Activated B cell treated with CpG ODN at 0.5 μM for 24 hours (primary cell): Measurements from ENCODE around the gene PYCARD. TPM values are rescaled to one million over a fixed set of nuclear protein-coding genes. Genes with fewer than 3 reads are reported as not detected.

Source experiments
- ATAC-seq: fragments of 200-7000 bp; cut with Tn5 transposase; one replicate; pipeline ENCODE4 v1.10.0; 2021; ENCODE audit warnings: low read depth, mild to moderate bottlenecking, moderate library complexity
- CTCF ChIA-PET: fragments of 350-600 bp; sonication (Branson Sonifier 250); formaldehyde crosslinking; loops from one replicate; lab custom pipeline; 2021; ENCODE audit warnings: antibody characterized with exemption; lab: Charles Lee
- POLR2A ChIA-PET: fragments of 350-600 bp; sonication (Branson Sonifier 250); formaldehyde crosslinking; loops from one replicate; lab custom pipeline; 2021; ENCODE audit warnings: antibody characterized with exemption; lab: Charles Lee
- DNase-seq: peaks from one replicate; pipeline ENCODE4 v3.0.0; 2022
- H3K27ac Mint-ChIP-seq: one replicate; pipeline ENCODE4 v1.8.0; 2020; ENCODE audit warnings: mixed read lengths
- H3K27me3 Mint-ChIP-seq: one replicate; pipeline ENCODE4 v1.8.0; 2021; ENCODE audit warnings: mixed read lengths
- H3K36me3 Mint-ChIP-seq: one replicate; pipeline ENCODE4 v1.8.0; 2021; ENCODE audit warnings: low read depth, mixed read lengths
- H3K4me1 Mint-ChIP-seq: one replicate; pipeline ENCODE4 v1.8.0; 2021; ENCODE audit warnings: mixed read lengths
- H3K4me3 Mint-ChIP-seq: one replicate; pipeline ENCODE4 v1.8.0; 2020; ENCODE audit warnings: mild to moderate bottlenecking, mixed read lengths
- H3K9me3 Mint-ChIP-seq: one replicate; pipeline ENCODE4 v1.8.0; 2020; ENCODE audit warnings: mixed read lengths
- CTCF ChIP-seq: fragments of 200-600 bp; IDR thresholded peaks from one replicate; pipeline ENCODE4 v1.8.0; 2022; ENCODE audit warnings: antibody characterized with exemption, mild to moderate bottlenecking
- intact Hi-C: fragments of 100-400 bp; cut with micrococcal nuclease; formaldehyde crosslinking; loops from one replicate; pipeline ENCODE4 v1.15.1; 2024
- total RNA-seq: library from RNA; stranded (reverse); gene quantifications from 2 replicates; pipeline ENCODE4 v1.2.3, GENCODE V29; 2022

Gene PYCARD
- total RNA-seq, 1 donor from 2014 or later, result 21.7 TPM

GRCh38 chr16:31193874-31194273 is 8.7 kb downstream of the PYCARD start:
- peaks cover 91% of the 10 kb centered on the region for H3K36me3 Mint-ChIP-seq

GRCh38 chr16:31192856-31193642 is 9.5 kb downstream of the PYCARD start:
- ATAC-seq (no peak), DNase-seq (no peak)
- TF ChIP-seq CTCF, result no peak
- Mint-ChIP-seq H3K36me3 (peaks cover 92% of the 10 kb centered on the region), H3K4me3 (no peak overlapping the region), H3K27me3 (no peaks in the 10 kb centered on the region), H3K9me3 (no peaks in the 10 kb centered on the region), H3K27ac (no peak overlapping the region), H3K4me1 (peaks cover 27% of the 10 kb centered on the region)
- ChIA-PET CTCF (no interaction called here), POLR2A (interaction anchor here (0.6 to 4.0 kb wide), 4 partner anchors 9 to 26 kb away, joined by 3 to 13 read pairs (median 7); partner anchors contain the start of genes FUS and PYCARD)
- intact Hi-C loops, result loop anchor here (1.0 kb wide), 1 partner anchor 12 kb away; no protein-coding TSS in a partner anchor

More at GRCh38 chr16:31193874-31194273, 8.7 kb downstream of the PYCARD start:
- TF ChIP-seq CTCF, result no peak
- no peak overlapping the region for H3K4me3 Mint-ChIP-seq
- ATAC-seq (no peak), DNase-seq (no peak)
- ChIA-PET POLR2A (interaction anchor here (0.6 to 4.0 kb wide), 5 partner anchors 8 to 245 kb away, joined by 3 to 13 read pairs (median 4); partner anchors contain the start of genes FUS and PYCARD), CTCF (no interaction called here)
- H3K9me3 Mint-ChIP-seq, result no peaks in the 10 kb centered on the region
- H3K27me3 Mint-ChIP-seq, result no peaks in the 10 kb centered on the region
- intact Hi-C loops, result no loop called here
- H3K4me1 Mint-ChIP-seq, result peaks cover 34% of the 10 kb centered on the region
- H3K27ac Mint-ChIP-seq, result no peak overlapping the region

GRCh38 chr16:31191697-31192428 is 10.7 kb downstream of the PYCARD start:
- ChIA-PET CTCF (no interaction called here), POLR2A (interaction anchor here (0.7 to 4.0 kb wide), 2 partner anchors 9 to 11 kb away, joined by 6 to 13 read pairs; no protein-coding TSS in a partner anchor)
- H3K4me3 Mint-ChIP-seq, result no peak overlapping the region
- H3K27ac Mint-ChIP-seq, result no peak overlapping the region
- H3K36me3 Mint-ChIP-seq, result peaks cover 96% of the 10 kb centered on the region
- intact Hi-C loops, result loop anchor here (1.0 kb wide), 1 partner anchor 11 kb away; no protein-coding TSS in a partner anchor
- peaks cover 31% of the 10 kb centered on the region for H3K4me1 Mint-ChIP-seq
- H3K27me3 Mint-ChIP-seq, result no peaks in the 10 kb centered on the region
- DNase-seq, result no peak
- no peak for TF ChIP-seq CTCF
- peak; percentile 28 for ATAC-seq
- H3K9me3 Mint-ChIP-seq, result no peaks in the 10 kb centered on the region

GRCh38 chr16:31190818-31191444 is 11.6 kb downstream of the PYCARD start:
- ChIA-PET POLR2A (interaction anchor here (0.7 to 4.0 kb wide), 4 partner anchors 8 to 11 kb away, joined by 6 to 16 read pairs (median 12); partner anchors contain the start of gene FUS), CTCF (no interaction called here)
- Mint-ChIP-seq H3K4me1 (peaks cover 34% of the 10 kb centered on the region), H3K36me3 (peaks cover 96% of the 10 kb centered on the region), H3K4me3 (no peak overlapping the region), H3K9me3 (no peaks in the 10 kb centered on the region), H3K27ac (peak overlapping the region; percentile 54), H3K27me3 (no peaks in the 10 kb centered on the region)
- ATAC-seq, result no peak
- no peak for DNase-seq
- intact Hi-C loops, result no loop called here
- TF ChIP-seq CTCF, result no peak
